Heart left ventricle (tissue), 13 donors: Measurements from ENCODE around the gene HMCN2.

Experiments
- CTCF ChIP-seq, 12 donors: fragments of 200-600 bp; sonication (generic) in 4 of 12; IDR thresholded peaks; one replicate each; pipeline versions ENCODE4 v1.5.0 to v1.8.0; 2018 to 2022; ENCODE audit warnings: antibody characterized with exemption in 12 of 12, mild to moderate bottlenecking in 5 of 12
- POLR2A ChIP-seq, 2 donors: fragments of 450-650 bp; IDR thresholded peaks; one replicate each; pipeline ENCODE4 v1.6.1; 2017; ENCODE audit warnings: antibody characterized with exemption in 2 of 2, mild to moderate bottlenecking in 2 of 2, moderate library complexity in 2 of 2
- donor health status: ischemic (EF 13 %, LVEDD 7.1; RV severe dilation, severe dysfunction).
- donor health status: DM: no; HTN: yes; CAD: no.
- donor health status: DM: no; HTN: no; CAD: no.
- donor health status: ischemic (EF 25% LVEDD 6.9; RV normal size, moderate dysfunction).
- donor health status: ischemic (EF 25% LVEDD 5.7; RV mildly dilated, moderate dysfunction).
- donor health status: ischemic (EF 35%, LVEDD 5.7; RV mildly dilated, moderate dysfunction).
- donor health status: nonischemic (EF 11% LVEDD 7.7; RV severe dilation, severe dysfunction).
- donor health status: DM: yes; HTN: yes; CAD: no.
- donor health status: PGD.
- donor health status: ischemic (EF 29% LVEDD 5.4; RV normal size, mild dysfunction).
- donor health status: nonischemic (EF 23%, LVEDD 6.1; RV moderate dilation, normal function).

DNA sequence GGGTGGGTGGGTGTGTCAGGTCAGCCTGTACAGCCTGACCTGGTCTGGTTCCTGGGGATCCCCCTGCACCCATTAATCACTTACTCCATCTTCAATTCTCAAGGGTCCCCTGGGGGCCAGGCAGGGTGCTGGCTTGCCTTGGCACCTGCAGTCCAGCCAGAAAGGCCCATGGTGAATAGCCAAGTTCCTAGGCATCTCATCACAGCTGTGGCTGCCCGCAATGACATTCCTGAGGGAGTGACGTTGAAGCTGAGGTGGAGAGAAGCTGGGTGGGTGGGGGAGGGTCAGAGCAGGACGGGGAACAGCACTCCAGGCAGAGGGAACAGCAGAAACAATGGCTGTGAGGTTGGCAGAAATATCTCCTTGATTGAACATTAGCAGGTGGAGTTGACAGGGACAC lies 10.6 kb downstream of the HMCN2 start:
- TF ChIP-seq CTCF (IDR thresholded peaks at IDR 0.05) (no peak), POLR2A (IDR thresholded peaks at IDR 0.05) (no peak)
